Posterior cingulate gyrus (tissue), 11 donors: Measurements from ENCODE around the gene PRKCQ.
A peak's percentile ranks its signal among the peaks of the same experiment; 100 is the strongest.
"Not testable (repeated sequence)": the region's sequence is repeated elsewhere in the genome, so short reads cannot be mapped to it uniquely, and the experiment has no call there.

ENCODE experiments used
- DNase-seq, 10 donors: peaks; one replicate each; pipeline versions ENCODE4 v3.0.0 to v3.0.0-alpha.2; 2020 to 2021; ENCODE audit warnings: mixed read lengths in 3 of 10
- intact Hi-C: fragments of 100-400 bp; cut with DNase I; formaldehyde crosslinking; loops from one replicate; pipeline ENCODE4 v1.15.1; 2023

Gene PRKCQ

DNA sequence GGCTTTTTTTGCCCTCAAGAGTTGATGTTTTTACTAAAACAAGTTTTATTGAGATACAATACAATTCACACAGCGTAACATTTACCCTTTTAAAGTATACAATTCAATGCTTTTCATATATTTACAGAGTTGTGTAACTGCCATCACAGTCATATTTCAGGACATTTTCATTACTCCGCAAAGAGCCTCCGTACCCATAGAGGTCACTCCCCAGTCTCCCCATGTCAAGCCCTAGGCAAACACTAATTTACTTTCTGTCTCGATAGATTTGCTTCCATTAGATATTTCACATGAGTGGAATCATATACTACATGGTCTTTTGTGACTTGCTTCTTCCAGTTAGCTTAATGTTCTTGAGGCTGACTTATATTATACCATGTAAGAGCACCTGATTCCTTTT, 183.8 kb downstream of the PRKCQ start:
- no peak for DNase-seq
- intact Hi-C loops, result no loop called here

DNA sequence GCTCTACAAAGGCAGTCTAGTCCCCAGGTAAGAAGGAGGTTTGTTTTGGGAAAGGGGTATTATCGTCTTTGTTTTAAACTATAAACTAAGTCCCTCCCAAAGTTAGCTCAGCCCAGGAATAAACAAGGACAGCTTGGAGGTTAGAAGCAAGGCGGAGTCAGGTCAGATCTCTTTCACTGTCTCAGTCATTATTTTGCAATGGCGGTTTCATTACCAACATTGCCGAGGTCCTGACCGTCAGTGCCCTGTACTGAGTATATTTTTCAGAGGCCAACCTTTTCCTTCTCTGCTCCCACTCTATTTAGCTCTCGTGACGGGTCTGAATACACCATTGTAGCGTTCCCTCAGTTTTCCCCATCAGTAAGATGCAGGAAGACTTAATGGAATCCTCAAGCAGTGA, 184.5 kb downstream of the PRKCQ start:
- intact Hi-C loops, result no loop called here
- DNase-seq, result no peak

DNA sequence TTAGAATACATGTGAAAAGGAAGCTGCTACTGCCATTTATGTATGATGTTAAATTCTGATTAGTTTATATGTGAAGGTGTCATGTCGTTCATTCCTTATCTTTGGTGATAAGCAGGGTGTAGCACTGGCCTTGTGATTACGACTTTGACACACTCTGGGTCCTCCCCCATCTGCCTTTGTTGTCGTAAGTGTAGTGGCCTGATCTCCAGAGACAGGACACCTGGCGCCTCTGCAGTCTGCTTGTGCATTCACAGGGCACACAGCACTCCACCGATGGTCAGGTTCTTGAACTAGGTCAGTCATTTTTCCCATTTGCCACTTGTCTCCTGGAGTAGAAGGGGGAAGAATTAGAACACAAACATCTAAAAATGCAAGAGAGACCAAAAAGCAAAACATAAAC, 186.0 kb downstream of the PRKCQ start:
- intact Hi-C loops, result no loop called here
- peak in 1 of 10 donors; percentile 54 for DNase-seq

DNA sequence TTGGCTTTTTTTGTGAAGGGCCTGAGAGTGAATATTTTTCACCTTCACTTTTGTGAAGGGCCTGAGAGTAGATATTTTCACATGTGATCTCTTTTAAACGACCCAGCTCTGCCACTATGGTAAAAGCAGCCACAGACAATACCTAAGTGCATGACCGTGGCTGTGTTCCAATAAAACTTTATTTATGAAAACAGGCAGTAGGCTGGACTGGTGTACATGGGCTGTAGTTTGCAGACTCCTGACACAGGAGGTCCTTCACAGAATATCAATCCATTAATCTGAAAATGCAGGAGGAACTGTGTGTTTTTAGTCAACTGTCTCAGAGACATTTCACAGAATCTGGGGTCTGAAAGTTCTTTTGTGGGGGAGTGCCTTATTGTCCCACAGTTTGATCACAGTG, 186.9 kb downstream of the PRKCQ start:
- no peak for DNase-seq
- intact Hi-C loops, result no loop called here

DNA sequence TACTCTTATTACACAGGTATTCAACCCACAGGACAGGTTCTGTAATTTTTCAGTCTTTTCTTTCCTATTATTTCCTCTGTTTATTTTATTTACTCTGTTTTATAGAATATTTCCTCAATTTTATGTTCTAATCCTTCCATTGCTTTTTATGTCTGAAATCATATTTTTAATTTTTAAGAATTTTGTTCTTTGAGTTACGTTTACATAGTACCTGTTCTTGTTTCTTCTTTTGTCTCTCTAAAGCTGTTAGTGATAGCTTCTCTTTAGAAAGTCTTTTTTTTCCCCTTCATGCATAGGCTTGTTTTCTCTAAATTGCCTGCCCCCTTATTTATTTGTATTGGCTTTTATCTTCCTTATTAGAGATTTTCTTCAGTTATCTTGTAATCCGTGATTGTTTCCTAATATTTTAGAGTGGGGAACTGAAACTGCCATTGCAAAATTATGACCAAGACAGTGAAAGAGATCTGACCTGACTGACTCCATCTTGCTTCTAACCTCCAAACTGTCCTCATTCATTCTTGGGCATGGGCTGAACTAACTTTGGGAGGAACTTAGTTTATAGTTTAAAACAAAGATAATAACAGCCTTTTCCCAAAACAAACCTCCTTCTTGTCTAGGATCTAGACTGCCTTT, 189.7 kb downstream of the PRKCQ start:
- intact Hi-C loops, result no loop called here
- DNase-seq, result no peak

DNA sequence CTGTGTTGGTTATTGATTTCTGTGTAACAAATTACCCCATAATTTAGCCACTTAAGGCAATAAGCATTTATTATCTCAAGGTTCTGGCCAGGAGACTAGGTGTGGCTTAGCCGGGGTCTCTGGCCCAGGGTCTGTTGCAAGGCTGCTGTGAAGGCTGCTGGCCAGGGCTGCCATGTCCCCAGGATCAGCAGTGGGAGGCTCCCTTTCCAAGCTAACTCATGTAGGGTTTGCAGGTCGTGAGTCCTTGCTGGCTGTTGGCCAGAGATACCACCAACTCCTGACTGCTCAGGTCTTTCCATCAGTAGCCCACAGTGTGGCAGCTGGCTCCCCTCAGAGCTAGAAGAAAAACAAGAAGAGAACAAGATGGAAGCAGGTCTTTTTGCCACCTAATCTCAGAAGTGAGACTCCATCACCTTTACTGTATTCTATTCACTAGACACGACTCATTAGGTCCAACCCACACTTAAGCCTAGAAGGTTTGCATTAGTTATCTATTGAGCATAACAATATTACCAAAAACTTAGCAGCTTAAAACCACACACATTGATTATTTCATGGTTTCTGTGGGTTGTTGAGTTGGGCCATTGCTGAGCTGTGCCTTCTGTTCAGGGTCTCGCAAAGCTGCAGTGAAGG, 191.7 kb downstream of the PRKCQ start:
- no peak for DNase-seq
- intact Hi-C loops, result no loop called here

DNA sequence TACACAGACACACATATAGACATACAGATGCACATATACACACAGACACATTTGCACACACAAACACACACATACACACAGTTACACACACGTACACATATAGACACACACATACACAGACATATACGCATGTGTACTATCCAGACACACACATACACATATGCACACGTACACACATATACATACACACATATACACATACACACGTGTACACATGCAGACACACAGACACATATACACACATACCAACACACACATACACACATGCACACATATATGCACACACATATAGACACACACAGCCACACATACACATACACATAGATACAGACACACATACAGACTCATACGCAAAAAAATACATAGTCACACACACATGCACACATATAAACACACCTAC, 193.1 kb downstream of the PRKCQ start:
- intact Hi-C loops, result no loop called here
- DNase-seq, result no peak

DNA sequence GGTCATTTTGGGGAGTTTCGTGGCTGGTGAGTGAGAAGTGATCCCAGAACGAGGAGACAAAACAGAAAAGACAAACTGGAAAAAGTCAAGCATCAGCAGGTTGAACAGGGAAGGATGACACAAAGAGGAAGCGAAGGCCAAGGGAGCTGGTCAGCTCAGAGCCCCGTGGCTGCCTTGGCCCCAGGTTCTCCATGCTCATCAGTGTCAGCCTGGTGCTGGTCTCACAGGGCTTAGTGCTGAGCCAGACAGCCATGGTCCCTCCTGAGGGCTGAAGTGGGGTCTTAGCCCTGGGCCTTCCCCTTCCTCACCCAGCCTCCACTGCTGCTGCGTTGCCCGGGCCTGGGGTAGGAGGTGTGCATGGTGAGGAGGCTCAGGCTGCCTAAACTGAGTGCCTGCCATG, 193.7 kb downstream of the PRKCQ start:
- peak in 1 of 10 donors; percentile 82 for DNase-seq
- intact Hi-C loops, result no loop called here

DNA sequence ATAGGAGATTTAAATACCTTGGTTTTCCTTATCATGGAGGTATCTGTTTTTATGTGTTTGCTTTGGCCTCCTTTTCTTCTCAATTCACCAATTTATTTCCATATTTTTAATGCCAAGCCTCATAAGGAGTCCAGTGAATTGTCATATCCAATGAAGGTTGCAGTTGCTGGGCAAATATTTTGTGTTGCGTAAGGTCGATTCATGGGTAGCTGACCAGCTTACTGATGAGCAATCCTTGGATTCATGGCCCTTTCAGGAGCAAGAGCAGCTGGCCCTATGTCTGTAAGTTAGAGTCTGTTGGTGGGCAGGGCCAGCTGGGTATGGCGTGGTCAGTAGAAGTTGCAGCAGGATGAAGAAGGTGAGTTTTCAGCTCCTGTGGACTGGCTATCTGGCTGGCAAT, 194.4 kb downstream of the PRKCQ start:
- no peak for DNase-seq

DNA sequence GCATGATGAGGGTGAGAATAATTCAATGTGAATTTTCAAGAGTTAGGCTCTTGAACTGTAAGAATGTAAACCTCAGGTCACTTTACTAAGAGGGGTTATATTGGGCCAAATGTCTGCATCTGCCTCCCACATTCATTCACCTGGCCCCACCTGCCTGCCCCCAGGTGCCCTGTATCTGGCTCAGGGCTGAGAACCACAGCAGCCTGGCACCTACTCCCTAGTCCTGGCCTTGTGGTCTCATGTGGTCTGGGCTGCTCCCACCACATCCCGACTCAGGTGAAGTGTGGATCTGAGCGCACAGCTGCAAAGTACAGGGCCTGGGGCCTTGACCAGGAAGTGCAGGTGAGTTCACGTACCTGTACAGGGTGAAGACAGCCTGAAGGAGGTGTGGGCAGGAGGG, 195.2 kb downstream of the PRKCQ start:
- DNase-seq, result peak in 1 of 10 donors; percentile 56
- intact Hi-C loops, result no loop called here

More for the DNA sequence above, 194.4 kb downstream of the PRKCQ start:
- intact Hi-C loops, result no loop called here

DNA sequence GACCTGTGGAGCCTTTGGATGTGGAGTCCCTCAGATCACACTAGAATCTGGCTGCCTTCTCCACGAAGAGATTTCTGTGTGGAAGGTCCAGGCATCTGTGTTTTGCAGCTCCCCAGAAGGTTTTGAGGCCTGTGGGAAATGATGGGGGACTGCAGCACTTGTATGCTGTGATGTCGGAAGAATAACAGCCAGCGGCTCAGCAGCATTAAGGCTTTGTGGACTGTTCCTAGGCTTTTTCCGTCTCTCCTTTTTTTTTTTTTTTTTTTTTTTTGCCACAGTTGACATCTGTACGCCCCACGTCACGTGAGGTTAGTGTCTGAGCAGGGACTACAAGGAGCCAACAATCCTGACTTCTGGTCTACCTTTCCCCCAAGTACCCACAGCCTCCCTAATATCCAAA, 196.0 kb downstream of the PRKCQ start:
- intact Hi-C loops, result no loop called here
- DNase-seq, result no peak

DNA sequence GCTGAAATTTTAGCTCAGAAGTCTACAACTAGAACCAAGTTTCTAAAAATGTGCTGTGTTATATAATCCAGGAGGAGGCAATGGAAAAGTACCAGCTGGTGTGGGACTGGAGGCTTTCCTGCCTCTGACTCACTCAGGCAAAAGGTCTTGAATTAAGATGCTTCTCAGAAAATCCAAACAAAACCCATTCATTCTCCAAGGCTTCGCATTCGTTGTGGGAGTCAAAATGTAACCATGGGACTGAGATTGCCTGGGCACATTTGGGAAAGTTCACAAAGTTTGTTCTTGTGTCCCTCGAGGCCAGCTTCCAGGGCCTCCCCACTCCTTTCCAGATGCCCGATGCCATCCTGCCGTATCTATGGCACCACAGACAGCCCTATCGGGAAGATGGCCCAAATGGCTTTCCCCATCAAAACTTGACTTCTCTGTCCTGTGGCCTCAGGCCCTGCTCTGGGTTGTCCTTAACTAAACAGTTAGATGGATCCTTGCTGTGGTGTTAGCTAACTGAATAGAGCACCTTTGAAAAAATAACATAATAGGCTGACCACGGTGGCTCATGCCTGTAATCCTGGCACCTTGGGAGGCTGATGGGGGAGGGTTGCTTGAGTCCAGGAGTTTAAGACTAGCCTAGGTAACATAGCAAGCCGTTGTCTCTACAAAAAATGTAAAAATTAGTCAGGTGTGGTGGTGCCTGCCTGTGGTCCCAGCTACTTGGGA, 196.8 kb downstream of the PRKCQ start:
- peak in 5 of 10 donors; percentile 26 to 85 (median 46) for DNase-seq
- intact Hi-C loops, result no loop called here

DNA sequence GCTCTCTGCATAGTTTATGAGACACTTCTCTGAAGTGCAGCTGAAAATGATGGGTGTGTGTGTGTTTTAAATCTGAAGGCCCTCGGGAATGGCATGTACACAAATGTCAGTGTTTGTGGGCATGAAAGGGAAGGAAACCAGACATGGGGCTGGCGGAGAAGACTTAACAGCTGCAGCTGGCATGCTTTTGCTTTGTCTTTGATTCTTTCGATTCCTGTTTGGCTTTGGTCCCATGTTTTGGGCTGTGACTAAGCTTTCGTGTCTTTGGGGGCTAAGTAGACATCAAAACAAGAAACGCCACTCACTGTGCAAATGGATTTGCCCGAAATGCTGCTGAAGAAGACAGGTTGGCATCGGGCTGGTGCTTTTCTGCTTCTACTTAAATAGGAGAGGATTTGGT, 198.0 kb downstream of the PRKCQ start:
- DNase-seq, result peak in 1 of 10 donors; percentile 55

DNA sequence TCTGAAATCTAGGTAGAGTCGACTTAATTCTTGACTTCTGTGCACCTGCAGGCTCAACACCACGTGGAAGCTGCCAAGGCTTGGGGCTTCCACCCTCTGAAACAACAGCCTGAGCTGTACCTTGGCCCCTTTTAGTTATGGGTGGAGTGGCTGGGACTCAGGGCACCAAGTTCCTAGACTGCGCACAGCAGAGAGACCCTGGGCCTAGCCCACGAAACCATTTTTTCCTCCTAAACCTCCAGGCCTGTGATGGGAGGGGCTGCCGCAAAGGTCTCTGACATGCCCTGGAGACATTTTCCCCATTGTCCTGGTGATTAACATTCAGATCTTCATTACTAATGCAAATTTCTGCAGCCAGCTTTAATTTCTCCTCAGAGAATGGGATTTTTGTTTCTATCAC, 199.6 kb downstream of the PRKCQ start:
- intact Hi-C loops, DNase-seq: not testable (repeated sequence)

More for the DNA sequence above, 198.0 kb downstream of the PRKCQ start:
- intact Hi-C loops, result no loop called here

DNA sequence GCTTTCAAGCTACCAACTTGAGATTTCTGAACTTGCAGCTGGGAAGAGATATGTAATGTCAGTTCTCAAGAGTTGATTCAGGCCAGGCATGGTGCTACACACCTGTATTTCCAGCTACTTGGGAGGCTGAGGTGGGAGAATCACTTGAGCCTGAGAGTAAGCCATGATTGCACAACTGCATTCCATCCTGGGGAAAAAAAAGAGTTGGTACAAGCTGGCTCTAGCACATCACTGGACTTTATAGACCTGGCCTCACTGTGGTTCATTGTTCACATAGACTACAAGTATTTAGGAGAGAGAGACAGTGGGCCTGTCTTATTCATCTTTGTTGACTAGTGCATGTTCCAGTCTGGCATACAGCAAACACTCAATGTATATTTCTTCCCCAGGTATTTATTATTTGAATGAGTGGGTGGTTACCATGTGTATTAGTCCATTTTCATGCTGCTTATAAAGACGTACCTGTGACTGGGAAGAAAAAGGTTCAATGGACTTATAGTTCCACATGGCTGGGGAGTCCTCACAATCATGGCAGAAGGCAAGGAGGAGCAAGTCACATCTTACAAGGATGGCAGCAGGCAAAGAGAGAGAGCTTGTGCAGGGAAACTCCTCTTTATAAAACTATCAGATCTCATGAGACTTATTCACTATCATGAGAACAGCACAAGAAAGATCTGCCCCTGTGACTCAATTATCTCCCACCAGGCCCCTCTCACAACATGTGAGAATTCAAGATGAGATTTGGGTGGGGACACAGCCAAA, 200.9 kb downstream of the PRKCQ start:
- intact Hi-C loops, result no loop called here
- no peak for DNase-seq
